Measurements from ENCODE around the gene TPM4. TPM values are rescaled to one million over a fixed set of nuclear protein-coding genes. Genes with fewer than 3 reads are reported as not detected.

TPM4 gene
- total and polyA plus RNA-seq, 2 of the 13 experiments (the other 11 are each of a cell fraction or from before 2014, with no cell fraction given), result 180 to 188 TPM

DNA sequence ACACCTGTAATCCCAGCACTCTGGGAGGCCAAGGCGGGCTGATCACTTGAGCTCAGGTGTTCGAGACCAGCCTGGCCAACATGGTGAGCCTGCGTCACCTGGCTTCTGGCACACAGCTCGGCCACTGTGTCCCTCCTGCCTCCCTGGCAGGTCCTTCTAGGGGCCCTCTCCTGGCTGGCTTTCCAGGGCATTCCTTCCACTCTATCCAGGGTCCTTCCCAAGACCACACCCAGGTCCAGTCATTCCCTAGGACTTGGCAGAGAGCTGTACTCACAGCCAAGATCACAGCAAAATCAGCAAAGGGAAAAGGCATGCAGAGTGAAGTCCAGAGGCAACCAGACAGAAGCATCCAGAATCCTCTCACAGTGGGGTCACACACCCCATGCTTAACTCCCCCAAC is 57.5 kb downstream of the TPM4 start (continued):
- TF ChIP-seq ESRRA (CRISPR knock-in tag; IDR thresholded peaks at IDR 0.05; ENCODE audit: low read depth) (no peak), ATF1 (CRISPR knock-in tag; IDR thresholded peaks at IDR 0.05) (no peak), NBN (conservative IDR thresholded peaks at IDR 0.05) (no peak), TAF15 (IDR thresholded peaks at IDR 0.05; ENCODE audit: low read depth, low read length, poor library complexity, severe bottlenecking) (no peak), ZFX (CRISPR knock-in tag; IDR thresholded peaks at IDR 0.05; ENCODE audit: low read depth) (no peak), ARNTL (CRISPR knock-in tag; IDR thresholded peaks at IDR 0.05) (no peak), ZNF619 (CRISPR knock-in tag; IDR thresholded peaks at IDR 0.05) (no peak), KLF6 (CRISPR knock-in tag; IDR thresholded peaks at IDR 0.05) (no peak)
- TF ChIP-seq, protein P1, sequence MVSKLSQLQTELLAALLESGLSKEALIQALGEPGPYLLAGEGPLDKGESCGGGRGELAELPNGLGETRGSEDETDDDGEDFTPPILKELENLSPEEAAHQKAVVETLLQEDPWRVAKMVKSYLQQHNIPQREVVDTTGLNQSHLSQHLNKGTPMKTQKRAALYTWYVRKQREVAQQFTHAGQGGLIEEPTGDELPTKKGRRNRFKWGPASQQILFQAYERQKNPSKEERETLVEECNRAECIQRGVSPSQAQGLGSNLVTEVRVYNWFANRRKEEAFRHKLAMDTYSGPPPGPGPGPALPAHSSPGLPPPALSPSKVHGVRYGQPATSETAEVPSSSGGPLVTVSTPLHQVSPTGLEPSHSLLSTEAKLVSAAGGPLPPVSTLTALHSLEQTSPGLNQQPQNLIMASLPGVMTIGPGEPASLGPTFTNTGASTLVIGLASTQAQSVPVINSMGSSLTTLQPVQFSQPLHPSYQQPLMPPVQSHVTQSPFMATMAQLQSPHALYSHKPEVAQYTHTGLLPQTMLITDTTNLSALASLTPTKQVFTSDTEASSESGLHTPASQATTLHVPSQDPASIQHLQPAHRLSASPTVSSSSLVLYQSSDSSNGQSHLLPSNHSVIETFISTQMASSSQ (IDR thresholded peaks at IDR 0.05; ENCODE audit: low read depth), result no peak
- TF ChIP-seq, protein P1 (CRISPR knock-in tag; IDR thresholded peaks at IDR 0.05; ENCODE audit: borderline replicate concordance), result no peak

DNA sequence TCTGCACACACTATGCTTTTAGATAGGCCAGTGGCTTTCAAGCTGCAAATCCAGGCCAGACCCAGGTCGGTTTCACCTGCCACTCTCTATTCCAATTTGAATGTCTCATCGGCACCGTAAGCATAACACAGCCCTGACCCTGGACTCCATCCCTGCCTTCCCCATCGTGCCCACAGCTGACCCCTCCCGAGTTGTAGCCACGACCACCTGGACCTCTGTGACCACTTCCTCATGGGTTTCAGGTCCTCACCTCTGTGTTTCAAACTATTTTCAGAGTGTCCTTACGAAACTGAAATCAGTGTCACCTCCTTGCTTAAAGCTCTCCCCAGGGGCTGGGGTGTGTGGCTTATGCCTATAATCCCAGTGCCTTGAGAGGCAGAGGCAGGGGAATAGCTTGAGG is 58.2 kb downstream of the TPM4 start:
- ChIA-PET POLR2A (interaction anchor here (0.7 to 0.9 kb wide), 2 partner anchors 10 kb away, joined by 3 to 5 read pairs; partner anchors contain the start of gene HSH2D), CTCF (ENCODE audit: low intra/inter-chr PET ratio, low total read pairs) (no interaction called here)
- Histone ChIP-seq H3K79me2 (ENCODE audit: insufficient read depth, low read length) (no peaks in the 10 kb centered on the region), H3K27ac (ENCODE audit: extremely low read length, insufficient read depth, low read length) (no peak overlapping the region), H3K9ac (ENCODE audit: insufficient read depth, low read depth, low read length) (no peak overlapping the region), H3K9me3 (ENCODE audit: low read length) (no peaks in the 10 kb centered on the region), H3K4me2 (ENCODE audit: low read depth, low read length) (no peak overlapping the region), H3K4me1 (ENCODE audit: insufficient read depth, low read length) (no peaks in the 10 kb centered on the region), H3K27me3 (ENCODE audit: control insufficient read depth in 1 of 2, insufficient read depth in 2 of 2, low read length in 2 of 2) (no peaks in the 10 kb centered on the region), H2AFZ (ENCODE audit: low read length) (no peak overlapping the region), H3K4me3 (replicated peaks in 1 of 3; ENCODE audit: insufficient read depth in 1 of 3, low read depth in 2 of 3, low read length in 3 of 3) (no peak overlapping the region), H4K20me1 (ENCODE audit: insufficient read depth, low read length) (no peaks in the 10 kb centered on the region), H3K36me3 (replicated peaks in 1 of 2; ENCODE audit: control insufficient read depth in 1 of 2, insufficient read depth in 2 of 2, low read length in 2 of 2) (peaks cover 16 to 37% of the 10 kb centered on the region in 2 experiments; a peak in 4 of 5 replicates)
- FAIRE-seq (no peak), ATAC-seq (no peak), DNase-seq (ENCODE audit: low spot score) (no peak)
- TF ChIP-seq NFYC (CRISPR knock-in tag; IDR thresholded peaks at IDR 0.05) (no peak), SP1 (IDR thresholded peaks at IDR 0.05) (no peak), SP1 (CRISPR knock-in tag; IDR thresholded peaks at IDR 0.05) (no peak), HNRNPL (IDR thresholded peaks at IDR 0.05; ENCODE audit: low read depth, low read length) (no peak), PRMT3 (CRISPR knock-in tag; IDR thresholded peaks at IDR 0.05; ENCODE audit: borderline replicate concordance, low read depth) (no peak), ZNF44 (CRISPR knock-in tag; IDR thresholded peaks at IDR 0.05) (no peak)
- TF ChIP-seq, protein P2, sequence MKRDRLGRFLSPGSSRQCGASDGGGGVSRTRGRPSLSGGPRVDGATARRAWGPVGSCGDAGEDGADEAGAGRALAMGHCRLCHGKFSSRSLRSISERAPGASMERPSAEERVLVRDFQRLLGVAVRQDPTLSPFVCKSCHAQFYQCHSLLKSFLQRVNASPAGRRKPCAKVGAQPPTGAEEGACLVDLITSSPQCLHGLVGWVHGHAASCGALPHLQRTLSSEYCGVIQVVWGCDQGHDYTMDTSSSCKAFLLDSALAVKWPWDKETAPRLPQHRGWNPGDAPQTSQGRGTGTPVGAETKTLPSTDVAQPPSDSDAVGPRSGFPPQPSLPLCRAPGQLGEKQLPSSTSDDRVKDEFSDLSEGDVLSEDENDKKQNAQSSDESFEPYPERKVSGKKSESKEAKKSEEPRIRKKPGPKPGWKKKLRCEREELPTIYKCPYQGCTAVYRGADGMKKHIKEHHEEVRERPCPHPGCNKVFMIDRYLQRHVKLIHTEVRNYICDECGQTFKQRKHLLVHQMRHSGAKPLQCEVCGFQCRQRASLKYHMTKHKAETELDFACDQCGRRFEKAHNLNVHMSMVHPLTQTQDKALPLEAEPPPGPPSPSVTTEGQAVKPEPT (CRISPR knock-in tag; IDR thresholded peaks at IDR 0.05; ENCODE audit: low read depth), result no peak
- TF ChIP-seq, protein P3, sequence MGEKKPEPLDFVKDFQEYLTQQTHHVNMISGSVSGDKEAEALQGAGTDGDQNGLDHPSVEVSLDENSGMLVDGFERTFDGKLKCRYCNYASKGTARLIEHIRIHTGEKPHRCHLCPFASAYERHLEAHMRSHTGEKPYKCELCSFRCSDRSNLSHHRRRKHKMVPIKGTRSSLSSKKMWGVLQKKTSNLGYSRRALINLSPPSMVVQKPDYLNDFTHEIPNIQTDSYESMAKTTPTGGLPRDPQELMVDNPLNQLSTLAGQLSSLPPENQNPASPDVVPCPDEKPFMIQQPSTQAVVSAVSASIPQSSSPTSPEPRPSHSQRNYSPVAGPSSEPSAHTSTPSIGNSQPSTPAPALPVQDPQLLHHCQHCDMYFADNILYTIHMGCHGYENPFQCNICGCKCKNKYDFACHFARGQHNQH (CRISPR knock-in tag; IDR thresholded peaks at IDR 0.05), result no peak
- in situ Hi-C loops (cut with HindIII; ENCODE audit: extremely low pct_ligation_motif_present, low pct_unique_long_range_greater_than_20kb), result no loop called here
- 84% methylated on average over 7 of the region's 7 CpGs for WGBS (ENCODE audit: low lambda C conversion rate)
- no TSS peak for BruUV-seq (replicated peaks)
- intact Hi-C loops (cut with micrococcal nuclease; ENCODE audit: unreplicated experiment), result no loop called here

Measured in HepG2 (cell line).